Heart left ventricle (tissue), 16 donors: Measurements from ENCODE around the gene DBN1. TPM values are rescaled to one million over a fixed set of nuclear protein-coding genes. Genes with fewer than 3 reads are reported as not detected.

Source experiments
- ATAC-seq, 4 donors: fragments of 200-7000 bp; cut with Tn5 transposase; one replicate each; pipeline ENCODE4 v1.9.1; 2020 to 2022; ENCODE audit warnings: moderate library complexity in 4 of 4, mild to moderate bottlenecking in 3 of 4, moderate number of reproducible peaks in 1 of 4
- DNase-seq, 5 donors: peaks; one replicate each; pipeline ENCODE4 v3.0.0-alpha.2; 2020
- H3K27ac ChIP-seq, 12 donors: fragments of 200-600 bp; sonication (generic) in 4 of 12; one replicate each; pipeline versions ENCODE4 v1.5.0 to v1.8.0; 2016 to 2022; ENCODE audit warnings: mild to moderate bottlenecking in 2 of 12
- H3K27me3 ChIP-seq, 9 donors: fragments of 200-600 bp; sonication (generic) in 2 of 9; one replicate each; pipeline versions ENCODE4 v1.5.1 to v1.8.0; 2016 to 2022; ENCODE audit warnings: mild to moderate bottlenecking in 3 of 9
- H3K36me3 ChIP-seq, 9 donors: fragments of 200-600 bp; sonication (generic) in 2 of 9; one replicate each; pipeline versions ENCODE4 v1.5.0 to v1.8.0; 2018 to 2022; ENCODE audit warnings: mild to moderate bottlenecking in 2 of 9
- H3K4me1 ChIP-seq, 12 donors: fragments of 200-600 bp; sonication (generic) in 4 of 12; one replicate each; pipeline versions ENCODE4 v1.5.0 to v1.8.0; 2016 to 2022; ENCODE audit warnings: mild to moderate bottlenecking in 3 of 12
- H3K4me3 ChIP-seq, 12 donors: fragments of 200-600 bp; sonication (generic) in 4 of 12; one replicate each; pipeline versions ENCODE4 v1.5.0 to v1.8.0; 2017 to 2022; ENCODE audit warnings: mild to moderate bottlenecking in 9 of 12, moderate library complexity in 4 of 12
- H3K9me3 ChIP-seq, 12 donors: fragments of 200-600 bp; sonication (generic) in 4 of 12; one replicate each; pipeline versions ENCODE4 v1.5.0 to v1.8.0; 2016 to 2022; ENCODE audit warnings: mild to moderate bottlenecking in 1 of 12
- POLR2A ChIP-seq, 2 donors: fragments of 450-650 bp; IDR thresholded peaks; one replicate each; pipeline ENCODE4 v1.6.1; 2017; ENCODE audit warnings: antibody characterized with exemption in 2 of 2, mild to moderate bottlenecking in 2 of 2, moderate library complexity in 2 of 2
- WGBS, 4 donors: extraction: QIAGEN DNeasy Blood & Tissue Kit in 2 of 4; methylation state at CpG; one replicate each; pipeline versions ENCODE4 v1.1.5 to v1.1.7; 2013 to 2018; 5-methylcytosine and 5-hydroxymethylcytosine counted together
- intact Hi-C, 10 donors: fragments of 100-400 bp; cut with DNase I; formaldehyde crosslinking; loops; one replicate each; pipeline versions ENCODE4 v1.11.1 to v1.14.2; 2022
- polyA plus RNA-seq, 2 donors: library from polyadenylated mRNA; stranded (reverse); fragments of 200-250 nt; gene quantifications; one replicate each; pipeline ENCODE4 v1.2.3, GENCODE V29; 2013
- total RNA-seq, 9 donors: library from RNA; depleted of rRNA in 2 of 9; stranded (reverse); fragments of >200 nt in 2 of 9; fragmentation: NEBNext Ultra II Directional in 3 of 9; extraction: Animal tissue kit (Norgen Biotek cat#: 25700) in 3 of 9; gene quantifications; one replicate each; pipeline versions ENCODE4 v1.1.0 to v1.2.4, GENCODE V29; 2016 to 2023
- TF ChIP-seq, protein P1 (sequence below), 12 donors: fragments of 200-600 bp; sonication (generic) in 4 of 12; IDR thresholded peaks; one replicate each; pipeline versions ENCODE4 v1.5.0 to v1.8.0; 2018 to 2022; ENCODE audit warnings: antibody characterized with exemption in 12 of 12, mild to moderate bottlenecking in 5 of 12
- donor health status: ischemic (EF 13 %, LVEDD 7.1; RV severe dilation, severe dysfunction).
- donor health status: healthy with polysubstance abuse.
- donor health status: DM: no; HTN: yes; CAD: no.
- donor health status: DM: no; HTN: no; CAD: no.
- donor health status: ischemic (EF 25% LVEDD 6.9; RV normal size, moderate dysfunction).
- donor health status: ischemic (EF 25% LVEDD 5.7; RV mildly dilated, moderate dysfunction).
- donor health status: healthy.
- donor health status: DM: yes; HTN: yes; CAD: no.
- donor health status: ischemic (EF 35%, LVEDD 5.7; RV mildly dilated, moderate dysfunction).
- donor health status: nonischemic (EF 11% LVEDD 7.7; RV severe dilation, severe dysfunction).
- donor health status: DM: yes; HTN: yes; CAD: no.
- donor health status: PGD.
- donor health status: ischemic (EF 29% LVEDD 5.4; RV normal size, mild dysfunction).
- donor health status: nonischemic (EF 23%, LVEDD 6.1; RV moderate dilation, normal function).

Gene DBN1
- total and polyA plus RNA-seq, 11 donors, result 12.3 to 60.7 (median 23.3) TPM

- Histone ChIP-seq H3K36me3 (peaks cover 0 to 27% (median 12%) of the 10 kb centered on the region in 9 donors), H3K9me3 (no peaks in the 10 kb centered on the region), H3K27ac (peak overlapping the region in 11 of 12 donors; percentile 3 to 89 (median 54)), H3K27me3 (peaks cover 0 to 9% (median 0%) of the 10 kb centered on the region in 9 donors), H3K4me3 (peak overlapping the region in 1 of 12 donors; percentile 29), H3K4me1 (peaks cover 0 to 49% (median 26%) of the 10 kb centered on the region in 12 donors)
- intact Hi-C loops, result loop anchor here in 1 of 10 donors (2.0 kb wide), 1 partner anchor 18 kb away; the partner anchor contains the start of gene PDLIM7
- DNase-seq (peak; percentile 87 to 94 (median 89)), ATAC-seq (peak; percentile 86 to 92 (median 90))
- WGBS, 4 donors, result 19 to 28% (median 26%) methylated on average over 18 of the region's 18 CpGs
- no peak for TF ChIP-seq POLR2A (IDR thresholded peaks at IDR 0.05)
- TF ChIP-seq, protein P1, sequence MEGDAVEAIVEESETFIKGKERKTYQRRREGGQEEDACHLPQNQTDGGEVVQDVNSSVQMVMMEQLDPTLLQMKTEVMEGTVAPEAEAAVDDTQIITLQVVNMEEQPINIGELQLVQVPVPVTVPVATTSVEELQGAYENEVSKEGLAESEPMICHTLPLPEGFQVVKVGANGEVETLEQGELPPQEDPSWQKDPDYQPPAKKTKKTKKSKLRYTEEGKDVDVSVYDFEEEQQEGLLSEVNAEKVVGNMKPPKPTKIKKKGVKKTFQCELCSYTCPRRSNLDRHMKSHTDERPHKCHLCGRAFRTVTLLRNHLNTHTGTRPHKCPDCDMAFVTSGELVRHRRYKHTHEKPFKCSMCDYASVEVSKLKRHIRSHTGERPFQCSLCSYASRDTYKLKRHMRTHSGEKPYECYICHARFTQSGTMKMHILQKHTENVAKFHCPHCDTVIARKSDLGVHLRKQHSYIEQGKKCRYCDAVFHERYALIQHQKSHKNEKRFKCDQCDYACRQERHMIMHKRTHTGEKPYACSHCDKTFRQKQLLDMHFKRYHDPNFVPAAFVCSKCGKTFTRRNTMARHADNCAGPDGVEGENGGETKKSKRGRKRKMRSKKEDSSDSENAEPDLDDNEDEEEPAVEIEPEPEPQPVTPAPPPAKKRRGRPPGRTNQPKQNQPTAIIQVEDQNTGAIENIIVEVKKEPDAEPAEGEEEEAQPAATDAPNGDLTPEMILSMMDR (IDR thresholded peaks at IDR 0.05), result no peak
Measured at GRCh38 chr5:177478711-177479646, 5.5 kb upstream of the DBN1 start.

DNA sequence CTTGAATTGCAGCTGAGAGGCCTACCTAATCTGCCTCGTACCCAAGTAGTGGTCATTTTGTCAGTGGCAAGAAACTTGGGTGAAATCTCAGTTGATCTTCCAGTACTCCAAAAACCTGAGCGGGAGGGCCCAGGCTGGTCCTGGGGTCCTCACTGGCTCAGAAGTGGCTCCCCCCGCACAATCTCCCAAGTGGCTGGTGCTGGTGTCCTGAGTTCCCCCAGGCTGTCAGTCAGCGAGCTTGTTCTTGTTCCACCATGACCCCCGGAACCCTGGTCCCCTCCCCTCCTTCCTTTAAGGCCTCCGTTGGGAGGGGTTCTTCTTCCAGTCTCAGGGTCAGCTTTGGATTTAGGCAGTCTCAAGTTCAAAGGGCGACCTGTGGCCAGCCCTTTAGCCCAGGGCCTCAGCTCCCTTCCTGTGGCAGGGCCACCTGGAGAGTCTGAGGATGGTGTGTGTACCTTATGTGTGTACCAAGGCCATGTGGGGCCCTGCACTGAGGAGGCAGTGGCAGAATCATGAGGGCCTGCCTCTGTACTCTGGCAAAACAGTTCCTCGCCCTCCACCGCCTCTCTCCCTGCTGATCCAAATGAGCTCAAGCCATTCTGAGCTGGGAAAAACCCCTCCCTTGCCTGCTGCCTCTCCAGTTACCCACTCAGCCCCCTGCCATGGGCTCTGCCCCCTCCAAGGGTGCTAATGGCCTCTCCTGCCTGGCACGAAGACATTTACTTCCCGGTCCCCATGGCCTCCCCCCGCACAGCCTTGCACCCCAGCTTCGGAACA is 4.5 kb upstream of the DBN1 start:
- H3K36me3 ChIP-seq, result peaks cover 0 to 16% (median under 1%) of the 10 kb centered on the region in 9 donors
- no peaks in the 10 kb centered on the region for H3K9me3 ChIP-seq
- peaks cover 0 to 10% (median 0%) of the 10 kb centered on the region in 9 donors for H3K27me3 ChIP-seq
- intact Hi-C loops, result loop anchor here in 1 of 10 donors (2.0 kb wide), 1 partner anchor 19 kb away; the partner anchor contains the start of gene PDLIM7
- H3K4me3 ChIP-seq, result no peak overlapping the region
- no peak for TF ChIP-seq POLR2A (IDR thresholded peaks at IDR 0.05)
- TF ChIP-seq, protein P1 (IDR thresholded peaks at IDR 0.05), result no peak
- H3K4me1 ChIP-seq, result peaks cover 0 to 50% (median 28%) of the 10 kb centered on the region in 12 donors
- DNase-seq, result peak in 1 of 5 donors; percentile 23
- WGBS, 4 donors, result 95 to 97% (median 95%) methylated on average over 12 to 13 of the region's 13 CpGs
- ATAC-seq, result no peak
- H3K27ac ChIP-seq, result peak overlapping the region in 3 of 12 donors; percentile 3 to 89 (median 24)

DNA sequence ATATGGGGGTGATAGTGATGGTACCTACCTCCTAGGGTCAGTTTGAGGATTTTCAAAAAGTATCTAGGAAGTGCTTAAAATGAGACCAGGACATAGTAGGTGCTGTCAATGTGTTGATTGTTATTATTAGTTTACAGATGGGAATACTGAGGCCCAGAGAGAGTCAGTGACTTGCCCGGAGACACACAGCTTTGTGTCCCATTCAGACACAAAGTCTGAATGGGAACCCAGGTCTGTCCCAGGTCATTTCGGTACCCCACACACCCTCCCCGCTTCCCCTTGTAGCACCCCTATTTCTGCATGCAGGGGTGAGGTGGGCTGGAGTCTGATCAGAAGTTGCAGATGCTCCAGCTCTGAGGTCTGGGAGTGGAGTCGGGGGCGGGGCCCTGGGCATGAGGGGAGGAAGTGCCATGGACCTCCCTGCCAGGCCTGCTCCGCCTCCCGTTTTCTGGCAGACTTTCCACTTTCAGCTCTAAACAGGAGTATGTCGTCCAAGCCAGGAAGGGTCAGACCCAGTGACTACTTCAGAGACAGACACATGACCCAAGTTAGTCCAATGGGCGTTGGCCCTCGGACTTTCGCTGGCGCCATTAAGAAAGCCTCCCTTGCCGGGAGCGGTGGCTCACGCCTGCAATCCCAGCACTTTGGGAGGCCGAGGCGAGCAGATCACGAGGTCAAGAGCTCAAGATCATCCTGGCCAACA is 3.2 kb upstream of the DBN1 start:
- ATAC-seq, result no peak
- H3K27ac ChIP-seq, result peak overlapping the region in 3 of 12 donors; percentile 22 to 89 (median 29)
- peak in 2 of 5 donors; percentile 53 to 59 for DNase-seq
- TF ChIP-seq, protein P1 (IDR thresholded peaks at IDR 0.05), result no peak
- TF ChIP-seq POLR2A (IDR thresholded peaks at IDR 0.05), result no peak
- H3K36me3 ChIP-seq, result peaks cover 0 to 7% (median 0%) of the 10 kb centered on the region in 9 donors
- H3K9me3 ChIP-seq, result no peaks in the 10 kb centered on the region
- no peak overlapping the region for H3K4me3 ChIP-seq
- intact Hi-C loops, result no loop called here
- peaks cover 0 to 61% (median 36%) of the 10 kb centered on the region in 12 donors for H3K4me1 ChIP-seq
- H3K27me3 ChIP-seq, result peaks cover 0 to 22% (median 5%) of the 10 kb centered on the region in 9 donors
- WGBS, 4 donors, result 65 to 80% (median 78%) methylated on average over 16 to 18 of the region's 18 CpGs
